NCI-H1417 (cell line): ENCODE results near the gene KCND3.
"Not testable (repeated sequence)": the region's sequence is repeated elsewhere in the genome, so short reads cannot be mapped to it uniquely, and the experiment has no call there.

Experiments
- DNase-seq, 3 experiments: peaks; one replicate each; lab custom pipeline; 2025; lab: John Stamatoyannopoulos, UW

The KCND3 gene

DNA sequence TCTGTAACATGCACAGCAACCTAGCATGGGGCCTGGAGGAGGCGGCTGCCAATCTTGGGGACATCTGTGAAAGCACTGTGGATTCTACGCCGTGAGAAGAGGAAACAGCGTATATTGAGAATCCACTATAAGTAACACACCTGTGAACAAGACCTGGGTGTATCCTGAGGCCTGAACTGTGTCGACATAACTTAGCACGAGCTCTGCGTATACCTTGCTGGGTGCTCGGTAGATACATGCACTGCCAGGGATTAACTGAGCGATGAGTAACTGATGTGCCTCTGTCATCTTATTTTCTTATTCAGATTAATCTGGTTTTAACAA is 175.2 kb downstream of the KCND3 start:
- no peak for DNase-seq

DNA sequence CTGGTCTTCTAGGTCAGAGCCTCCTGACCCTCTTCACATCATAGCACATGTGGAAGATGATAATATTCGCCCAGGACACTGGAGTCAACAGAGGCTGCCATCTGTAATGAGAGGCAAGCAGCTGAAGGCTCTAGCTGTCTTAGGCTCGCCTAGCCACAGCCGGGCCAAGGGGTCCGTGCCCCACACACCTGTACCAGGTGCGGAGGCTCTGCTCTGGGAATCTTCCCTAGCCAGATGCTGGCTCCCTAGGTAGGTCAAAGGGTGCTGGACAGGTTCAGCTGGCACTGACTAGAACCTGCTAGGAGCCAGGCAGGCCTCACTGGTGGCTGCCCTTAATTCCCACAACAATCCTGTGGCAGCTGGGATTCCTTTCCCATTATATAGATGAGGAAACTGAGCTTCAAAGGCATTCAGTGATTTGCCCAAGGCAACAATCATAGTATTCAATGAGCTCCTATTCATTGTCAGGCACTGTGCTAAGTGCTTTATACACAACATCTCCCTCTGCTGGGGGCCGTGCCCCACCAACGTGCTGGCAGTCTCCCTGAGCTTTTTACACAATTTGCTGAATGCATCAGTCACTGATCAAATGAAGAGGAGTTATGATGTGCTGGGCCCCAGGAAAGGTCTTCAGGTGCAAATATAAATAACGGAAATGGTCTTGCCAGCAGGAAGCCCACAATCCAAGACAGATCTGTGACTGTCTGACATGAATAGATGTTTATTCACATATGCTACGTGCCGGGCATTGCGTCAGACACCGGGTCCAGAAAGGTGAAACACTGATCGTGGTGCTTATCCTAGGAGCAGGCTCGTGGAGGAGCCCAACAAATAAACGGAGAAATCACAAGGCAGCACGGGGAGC is 175.8 kb downstream of the KCND3 start:
- peak in 1 of 3 experiments; percentile 14 for DNase-seq

DNA sequence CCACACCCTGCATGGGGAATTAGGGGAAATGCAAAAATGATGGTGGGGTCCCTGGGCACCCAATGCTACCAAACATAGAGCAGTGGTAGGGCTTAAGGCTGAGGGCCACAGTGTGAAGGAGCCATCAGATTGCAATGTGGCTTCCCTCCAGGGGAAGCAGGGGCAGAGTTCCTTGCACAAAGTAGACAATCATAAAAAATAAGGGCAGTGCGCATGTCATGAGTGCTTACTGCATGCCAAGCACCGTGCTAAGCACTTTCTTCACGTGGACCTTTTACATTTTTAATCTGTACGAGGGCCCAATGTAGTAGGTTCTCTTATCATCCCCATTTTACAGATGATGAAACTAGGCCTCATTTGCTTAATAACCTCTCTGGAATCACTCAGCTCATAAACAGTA is 177.2 kb downstream of the KCND3 start:
- DNase-seq: no peak

DNA sequence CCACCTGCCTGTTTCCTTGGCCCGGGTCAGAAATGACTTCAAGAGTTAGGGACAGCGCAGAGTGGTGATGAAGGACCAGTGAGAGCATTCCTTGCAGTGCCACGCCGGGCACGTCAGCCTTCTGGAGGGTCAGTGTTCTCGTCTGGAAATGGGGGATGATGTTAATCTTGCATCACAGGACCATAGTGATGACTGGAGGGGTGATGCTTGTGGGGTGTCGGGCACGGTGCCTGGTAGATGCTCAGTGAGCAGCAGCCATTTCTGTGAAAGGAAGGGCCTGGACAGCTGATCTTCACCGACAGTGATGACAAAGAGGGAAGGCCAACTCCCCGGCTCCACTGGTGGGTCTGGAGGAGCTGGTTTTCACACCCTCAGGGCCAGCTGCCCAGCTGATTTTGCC is 177.6 kb downstream of the KCND3 start:
- no peak for DNase-seq

DNA sequence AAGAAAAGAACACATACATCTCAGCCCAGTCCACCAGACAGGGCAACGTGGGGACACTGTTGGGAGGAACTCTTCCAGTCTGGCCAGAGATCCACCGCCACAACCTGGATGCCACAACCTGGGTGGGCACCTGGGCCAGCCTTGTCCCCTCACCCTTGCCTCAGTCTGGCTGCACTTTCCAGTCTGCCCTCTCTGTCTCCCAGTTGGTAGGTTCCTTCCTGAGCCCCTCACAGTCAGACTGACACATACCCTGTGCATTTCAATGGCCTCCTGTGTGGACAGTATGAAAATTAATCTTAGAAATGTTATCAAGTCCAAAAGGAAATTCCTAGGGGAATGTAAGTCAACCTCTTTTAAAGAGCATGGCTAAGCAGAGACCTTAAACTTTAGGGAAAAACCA is 184.2 kb downstream of the KCND3 start:
- no peak for DNase-seq

DNA sequence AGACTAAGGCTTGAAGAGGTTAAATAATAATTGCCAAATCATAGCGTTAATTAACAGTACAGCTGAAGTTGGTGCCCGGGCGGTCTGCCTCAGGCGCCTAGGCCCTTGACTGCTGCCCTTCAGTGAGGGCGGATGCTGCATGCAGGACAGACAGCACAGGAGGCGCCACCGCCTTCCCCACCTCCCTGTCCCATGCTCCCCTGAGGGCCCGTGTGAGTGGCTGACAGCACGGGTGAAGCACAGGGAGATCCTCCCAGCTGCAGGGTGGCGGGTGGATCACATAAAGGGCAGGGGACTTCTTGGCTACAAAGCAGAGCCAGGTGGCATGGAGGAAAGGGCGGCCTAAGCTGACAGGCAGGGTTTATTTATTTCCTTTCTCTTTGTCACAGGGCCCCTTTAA is 184.7 kb downstream of the KCND3 start:
- DNase-seq: peak in 2 of 3 experiments; percentile 67 to 85

DNA sequence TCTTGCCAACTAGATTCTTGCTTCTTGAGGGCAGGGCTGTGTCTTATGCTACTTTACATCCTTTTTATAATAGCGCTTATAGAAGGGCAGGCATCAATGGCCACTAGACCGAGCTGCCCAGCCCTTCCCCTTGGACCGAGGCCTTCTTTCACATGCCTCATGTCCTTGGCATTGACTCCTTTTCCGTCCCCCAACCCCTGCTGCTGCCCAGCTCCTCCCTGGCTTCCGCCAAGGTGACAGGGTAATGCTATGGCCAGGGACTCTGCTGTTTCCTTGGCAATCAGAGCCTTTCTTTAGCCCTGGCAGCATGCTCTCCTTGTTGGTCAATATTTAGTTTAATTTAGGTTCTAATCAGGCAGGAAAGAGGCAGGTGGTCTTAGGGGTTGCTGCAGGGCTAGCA is 185.5 kb downstream of the KCND3 start:
- no peak for DNase-seq

DNA sequence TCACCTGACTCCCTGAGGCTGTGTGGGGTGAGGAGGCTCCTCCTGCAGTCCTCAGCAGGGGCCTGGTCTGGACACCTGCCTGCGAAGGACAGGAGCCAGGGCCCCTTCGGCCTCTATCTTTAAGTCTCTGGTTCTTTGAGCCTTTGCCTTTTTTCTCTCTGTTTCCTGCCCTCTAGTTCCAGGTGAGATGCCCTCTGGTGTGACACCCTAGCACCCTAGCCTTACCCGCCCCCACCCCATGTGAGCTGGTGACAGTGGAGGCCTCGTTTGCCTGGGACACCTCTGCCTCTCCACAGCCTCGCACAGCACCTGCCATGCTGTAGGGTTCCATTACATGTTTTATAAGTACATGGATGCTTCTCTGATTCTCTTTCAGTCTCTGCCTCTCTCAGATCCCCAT is 186.5 kb downstream of the KCND3 start:
- no peak for DNase-seq

DNA sequence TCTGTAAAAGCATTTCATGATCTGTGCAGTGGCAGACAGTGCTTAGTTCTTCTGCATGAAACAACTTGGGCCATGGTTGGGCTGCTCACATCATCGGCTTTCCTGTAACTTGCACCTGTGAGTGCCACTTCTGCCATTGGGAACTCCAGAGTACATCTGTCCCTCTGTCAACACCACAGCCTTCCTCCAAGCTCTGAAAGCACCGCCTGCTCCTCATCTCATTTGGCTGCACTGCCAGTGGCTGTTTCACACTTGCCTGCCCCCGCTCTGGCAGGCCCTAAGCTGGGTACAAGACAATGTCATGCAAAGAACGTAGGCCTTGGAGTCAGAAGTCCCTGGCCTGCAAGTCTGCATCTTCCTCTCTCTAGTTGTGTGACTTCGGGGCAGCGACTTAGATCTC is 187.4 kb downstream of the KCND3 start:
- no peak for DNase-seq

DNA sequence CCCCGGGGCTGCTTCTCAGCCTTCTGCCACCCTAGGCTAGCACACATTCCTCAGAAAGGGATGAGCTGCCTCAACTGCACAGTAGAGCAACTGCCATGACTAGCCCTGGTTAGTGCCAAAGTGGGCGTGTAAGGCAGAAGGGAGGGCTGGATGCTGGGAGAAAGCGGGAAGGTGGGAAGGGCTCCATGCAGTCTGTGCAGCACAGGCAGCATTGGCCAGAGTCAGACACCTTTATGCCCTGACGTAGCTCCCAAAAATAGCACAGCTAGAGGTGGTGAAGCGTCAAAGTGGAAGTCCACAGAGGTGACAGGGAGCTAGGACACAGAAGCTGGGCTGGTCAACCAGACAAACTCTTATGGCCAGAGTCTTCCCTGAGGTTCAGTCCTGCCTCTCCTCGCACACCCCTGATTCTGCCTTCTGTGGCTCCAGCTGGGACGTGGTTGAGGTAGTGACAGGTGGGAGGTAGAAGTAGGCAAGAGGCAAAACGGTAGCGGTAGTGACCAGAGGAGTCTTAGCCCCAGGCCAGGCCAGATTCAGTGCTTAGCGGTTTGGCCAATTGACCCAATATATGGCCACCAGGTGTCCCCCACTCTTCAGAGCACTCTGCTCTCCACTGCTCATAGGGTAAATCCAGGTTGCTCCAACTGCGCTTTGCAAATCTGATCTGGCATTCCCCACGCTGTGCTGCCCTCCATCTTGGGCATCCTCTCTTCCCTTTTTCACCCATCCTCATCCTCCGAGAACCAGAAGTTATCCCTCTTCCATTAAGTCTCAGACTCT is 188.2 kb downstream of the KCND3 start:
- peak in 2 of 3 experiments; percentile 4 to 12 for DNase-seq

DNA sequence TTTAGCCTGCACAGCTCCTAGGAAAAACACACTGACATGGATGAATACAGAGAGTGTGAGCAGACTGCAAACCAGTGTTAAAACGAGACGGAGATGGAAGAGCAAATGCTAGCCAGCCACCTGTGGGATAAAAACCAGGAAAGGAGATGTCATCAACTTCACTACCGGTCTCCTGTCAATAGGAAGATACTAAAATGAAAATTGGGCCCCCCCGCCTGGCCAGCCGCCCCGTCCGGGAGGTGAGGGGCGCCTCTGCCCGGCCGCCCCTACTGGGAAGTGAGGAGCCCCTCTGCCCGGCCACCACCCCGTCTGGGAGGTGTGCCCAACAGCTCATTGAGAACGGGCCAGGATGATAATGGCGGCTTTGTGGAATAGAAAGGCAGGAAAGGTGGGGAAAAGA is 189.7 kb downstream of the KCND3 start:
- not testable (repeated sequence) for DNase-seq

DNA sequence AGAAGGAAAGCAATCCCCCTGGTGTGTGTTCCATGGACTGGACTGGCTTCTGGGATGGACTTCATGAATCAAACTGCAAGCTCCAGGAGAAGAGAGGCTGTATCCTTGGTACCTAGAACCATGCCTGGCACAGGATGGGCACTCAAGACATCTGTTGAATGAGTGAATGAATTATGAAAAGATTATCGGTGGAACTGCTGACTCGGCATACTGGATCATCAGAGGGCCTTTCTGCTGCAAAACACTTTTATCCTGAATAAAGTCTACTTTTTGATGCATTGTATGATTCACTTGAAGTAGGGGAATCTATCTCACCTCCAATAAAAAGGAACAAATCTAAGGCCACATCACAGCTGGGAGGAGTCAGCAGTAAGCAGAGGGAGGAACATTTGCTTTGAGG is 190.9 kb downstream of the KCND3 start:
- no peak for DNase-seq

DNA sequence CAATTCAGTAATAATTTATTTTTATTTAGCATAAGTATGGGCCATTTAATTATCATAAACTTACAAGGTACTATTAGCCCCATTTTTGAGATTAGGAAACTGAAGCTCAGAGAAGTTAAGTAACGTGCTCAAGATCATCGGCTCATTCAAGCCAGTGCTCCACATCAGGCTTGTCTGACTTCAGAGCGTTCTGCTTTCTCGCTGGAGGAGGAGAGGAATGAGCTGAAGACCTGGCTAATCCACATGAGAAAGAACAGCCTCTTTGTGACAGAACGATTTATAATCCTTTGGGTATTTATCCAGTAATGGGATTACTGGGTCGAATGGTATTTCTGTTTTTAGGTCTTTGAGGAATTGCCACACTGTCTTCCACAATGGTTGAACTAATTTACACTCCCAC is 194.1 kb downstream of the KCND3 start:
- no peak for DNase-seq

DNA sequence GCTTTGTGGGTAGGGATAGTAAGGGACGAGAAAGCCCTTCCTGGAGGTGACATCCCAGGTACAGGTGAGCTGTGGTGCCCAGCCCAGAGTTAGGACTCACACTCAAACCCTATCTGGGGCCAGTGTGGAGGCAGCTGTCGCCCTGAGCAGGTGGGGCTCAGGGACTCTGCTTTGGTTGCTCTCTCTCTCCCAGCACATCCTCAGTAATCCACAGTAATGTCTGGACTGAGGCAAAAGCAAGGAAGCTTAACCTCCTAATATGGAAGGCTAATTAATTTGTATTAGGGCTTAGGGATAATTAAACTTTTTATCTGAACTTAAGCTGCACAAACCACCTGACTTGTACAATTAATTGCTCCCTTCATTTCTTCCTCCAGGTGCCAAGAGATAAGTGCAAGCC is 195.5 kb downstream of the KCND3 start:
- DNase-seq: no peak

DNA sequence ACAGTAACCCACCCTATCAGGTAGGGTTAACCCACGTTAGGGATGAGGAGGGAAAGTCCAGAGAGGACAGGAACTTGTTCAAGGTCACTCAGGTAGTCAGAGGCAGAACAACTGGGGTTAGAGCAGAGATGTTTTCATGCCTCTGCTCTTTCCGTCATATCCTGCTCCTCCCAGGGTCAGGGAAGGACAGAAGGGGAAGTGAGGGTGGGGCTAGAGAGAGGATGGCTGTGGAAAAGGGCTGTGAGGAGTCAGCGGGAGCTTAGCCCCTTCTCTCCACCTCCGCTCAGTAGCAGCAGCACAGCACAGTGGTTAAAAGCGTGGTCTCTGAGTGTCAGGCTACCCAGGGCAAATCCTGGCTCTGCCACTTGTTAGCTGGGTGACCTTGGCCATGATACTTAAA is 197.2 kb downstream of the KCND3 start:
- DNase-seq: no peak

DNA sequence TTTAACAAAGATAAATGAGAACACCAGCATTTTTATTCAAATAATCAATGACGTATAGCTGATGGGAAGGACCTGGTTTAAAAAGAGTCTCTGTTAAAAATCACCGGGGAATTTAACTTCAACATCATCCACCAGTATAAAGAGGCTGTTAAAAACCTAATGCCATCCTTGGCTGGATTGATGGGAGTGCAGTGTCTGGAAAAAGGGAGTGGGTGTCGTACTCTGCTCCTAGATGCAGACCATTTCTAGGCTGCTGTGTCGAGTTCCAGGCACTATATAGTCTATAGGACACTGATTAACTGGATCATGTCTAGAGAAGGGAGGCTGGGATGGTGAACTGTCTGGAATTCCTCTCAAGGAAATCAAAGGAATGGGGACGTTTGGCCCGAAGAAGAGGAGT is 197.7 kb downstream of the KCND3 start:
- DNase-seq: no peak

DNA sequence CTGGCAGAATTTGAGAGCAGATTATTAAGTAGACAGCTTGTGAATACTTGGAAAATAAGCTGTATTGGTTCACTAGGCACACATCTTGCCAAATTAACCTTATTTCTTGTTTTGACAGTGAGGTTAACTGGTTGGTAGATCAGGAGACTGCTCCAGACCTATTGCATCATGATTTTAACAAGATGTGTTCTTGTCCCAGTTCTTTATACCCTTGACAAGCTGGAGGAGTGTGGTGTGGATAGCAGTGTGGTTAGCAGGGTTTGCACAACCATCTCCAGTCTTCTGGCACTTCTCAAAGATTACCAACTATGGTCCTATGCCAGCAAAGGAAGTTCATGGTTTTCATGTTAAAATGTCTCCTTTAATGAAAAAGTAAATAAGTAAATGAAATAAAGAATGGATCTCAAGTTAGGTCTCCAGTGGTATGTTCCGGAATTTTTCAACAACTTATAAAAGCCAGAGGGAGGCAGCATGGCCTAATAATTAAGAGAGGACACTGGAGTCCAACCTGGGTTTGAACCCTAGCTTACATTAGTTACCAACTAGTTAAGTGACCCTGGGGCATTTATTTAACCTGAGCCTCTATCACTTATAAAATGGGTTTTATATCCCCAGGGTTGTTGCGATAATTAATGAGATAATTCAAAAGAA is 199.7 kb downstream of the KCND3 start:
- DNase-seq: peak in 1 of 3 experiments; percentile 37

DNA sequence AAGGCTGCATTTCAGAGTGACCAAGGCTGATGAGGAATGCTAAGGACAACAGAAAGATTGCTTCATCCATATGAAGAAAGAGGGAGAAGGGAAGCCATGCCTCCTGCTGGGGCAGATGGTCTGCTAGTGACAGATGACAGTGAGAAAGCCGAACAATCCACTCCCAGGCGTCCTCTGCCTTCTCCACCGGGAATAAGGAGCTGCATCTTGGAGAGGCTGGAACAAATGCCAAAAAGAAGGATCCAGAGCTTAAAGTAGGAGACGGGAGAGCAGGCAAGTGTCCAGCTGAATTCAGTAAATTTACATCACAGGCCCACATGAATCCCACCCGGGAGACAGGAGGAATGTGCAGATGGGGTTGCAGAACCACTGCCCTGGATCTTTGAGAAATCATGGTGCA is 200.3 kb downstream of the KCND3 start:
- DNase-seq: no peak

DNA sequence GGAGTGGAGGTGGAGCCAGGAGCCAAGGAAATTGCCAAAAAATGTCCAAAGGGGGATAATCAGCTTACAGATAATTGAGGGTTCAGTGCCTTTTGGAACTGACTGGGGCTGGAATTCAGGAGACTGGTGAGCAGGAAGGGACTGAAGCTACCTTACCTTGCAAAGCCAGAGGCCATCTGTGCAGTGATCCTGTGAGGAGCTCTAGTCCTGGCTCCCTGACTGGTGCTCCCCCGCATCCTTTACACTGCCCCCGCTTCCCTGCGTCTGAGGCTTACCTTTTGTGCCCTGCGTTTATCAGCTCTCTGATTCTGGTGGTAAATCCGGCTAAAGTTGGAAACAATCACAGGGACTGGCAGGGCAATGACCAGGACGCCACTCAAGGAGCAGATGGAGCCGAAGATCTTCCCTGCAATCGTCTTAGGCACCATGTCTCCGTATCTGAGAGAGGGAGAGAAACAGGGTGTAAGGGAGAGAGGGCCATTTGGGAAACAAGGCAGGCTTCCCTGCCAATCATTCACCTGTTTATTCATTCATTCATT is 202.7 kb downstream of the KCND3 start:
- DNase-seq: no peak

DNA sequence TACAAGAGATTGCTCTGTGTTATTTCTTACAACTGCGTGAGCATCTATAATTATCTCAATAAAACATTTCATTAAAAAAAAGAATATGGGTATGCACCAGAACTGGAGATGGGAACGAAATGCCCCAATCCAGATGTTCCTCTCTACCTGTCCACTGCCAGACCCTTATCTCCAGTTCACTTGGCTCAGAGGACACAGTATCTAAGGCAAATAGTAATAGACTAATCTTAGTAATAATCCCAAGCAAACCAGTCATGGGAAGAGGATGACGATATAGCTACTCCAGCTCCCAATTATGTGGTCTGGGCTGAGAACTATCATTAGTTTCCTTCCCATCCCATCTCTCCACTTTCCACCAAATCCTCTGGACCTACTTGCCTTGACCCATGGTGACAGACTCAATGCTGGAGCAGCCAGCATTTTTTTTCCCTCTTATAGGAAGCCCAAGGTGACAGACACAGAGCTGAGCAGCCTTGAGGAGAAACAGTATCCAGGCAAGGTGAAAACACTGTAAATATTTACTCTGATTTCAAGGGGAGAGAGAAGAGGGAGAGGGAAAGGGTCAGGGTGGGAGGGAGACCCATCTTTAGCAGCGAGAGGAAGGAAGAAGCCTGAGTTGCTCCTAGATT is 205.1 kb downstream of the KCND3 start:
- no peak for DNase-seq

DNA sequence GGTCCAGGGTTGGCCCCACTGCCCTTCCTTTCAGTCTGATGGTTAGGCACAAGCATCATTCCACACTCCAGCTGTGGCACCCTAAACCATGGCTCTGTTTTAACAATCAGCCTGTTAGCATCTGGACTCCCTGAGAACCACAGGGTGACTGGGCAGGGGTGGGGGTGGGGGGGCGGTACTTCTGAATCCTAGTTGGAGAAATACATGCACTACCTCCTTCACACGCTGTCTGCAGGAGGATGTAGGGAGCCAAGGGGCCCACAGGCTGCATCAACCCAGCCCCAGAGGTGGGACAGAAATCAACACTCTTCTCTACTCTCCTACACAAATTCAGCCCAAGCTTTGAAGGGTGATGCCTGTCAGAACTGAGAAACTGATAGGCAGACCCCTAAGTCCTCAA is 209.9 kb downstream of the KCND3 start:
- DNase-seq: no peak

DNA sequence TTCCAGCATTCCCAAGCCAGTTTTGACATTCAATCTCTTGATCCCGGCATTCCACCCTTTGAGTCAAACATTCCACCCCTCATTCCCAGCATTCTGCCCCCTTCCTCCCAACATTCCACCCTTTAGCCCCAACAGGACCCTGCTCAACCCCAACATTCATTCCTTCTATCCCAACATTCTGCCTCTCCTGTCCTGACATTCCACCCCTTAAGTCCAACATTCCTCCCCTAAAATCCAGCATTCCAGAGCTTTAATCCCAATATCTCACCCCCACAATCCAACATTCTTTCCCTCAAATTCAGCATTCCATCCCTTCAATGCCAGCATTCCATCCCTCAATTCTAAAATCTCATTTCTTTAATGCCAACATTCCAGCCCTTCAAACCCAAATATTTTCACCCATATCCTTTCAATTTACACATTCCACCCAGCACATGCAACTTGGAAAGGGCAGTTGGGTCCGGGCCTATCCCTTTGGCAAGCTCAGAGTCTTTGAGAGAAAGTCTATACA is 210.9 kb downstream of the KCND3 start:
- no peak for DNase-seq
